BLaER1 (cell line): ENCODE results near the gene HRH4.

Experiments used
- H3K27ac ChIP-seq: shearing (Covaris generic); formaldehyde crosslinking; 2 replicates; pipeline ENCODE4 v1.8.1; 2022
- H3K27me3 ChIP-seq: shearing (Covaris generic); formaldehyde crosslinking; 2 replicates; pipeline ENCODE4 v1.8.1; 2022
- H3K36me3 ChIP-seq: shearing (Covaris generic); formaldehyde crosslinking; 2 replicates; pipeline ENCODE4 v1.8.1; 2022
- H3K4me1 ChIP-seq: shearing (Covaris generic); formaldehyde crosslinking; 2 replicates; pipeline ENCODE4 v1.8.1; 2022
- H3K4me2 ChIP-seq: shearing (Covaris generic); formaldehyde crosslinking; 2 replicates; pipeline ENCODE4 v1.8.1; 2022
- H3K4me3 ChIP-seq: shearing (Covaris generic); formaldehyde crosslinking; 2 replicates; pipeline ENCODE4 v1.8.1; 2022
- H3K9ac ChIP-seq: shearing (Covaris generic); formaldehyde crosslinking; 2 replicates; pipeline ENCODE4 v1.8.1; 2022
- H3K9me3 ChIP-seq: shearing (Covaris generic); formaldehyde crosslinking; 2 replicates; pipeline ENCODE4 v1.8.1; 2022
- H4K20me1 ChIP-seq: shearing (Covaris generic); formaldehyde crosslinking; 2 replicates; pipeline ENCODE4 v1.8.1; 2022
- Cebpa-rat ChIP-seq: shearing (Covaris generic); IDR thresholded peaks from 2 replicates; pipeline ENCODE4 v1.8.1; 2022

Gene HRH4

GRCh38 chr18:24500766-24501165, 40.3 kb downstream of the HRH4 start:
- Histone ChIP-seq H3K4me1 (no peaks in the 10 kb centered on the region), H3K27ac (no peak overlapping the region), H4K20me1 (no peaks in the 10 kb centered on the region), H3K4me3 (no peak overlapping the region), H3K27me3 (no peaks in the 10 kb centered on the region), H3K9me3 (no peaks in the 10 kb centered on the region), H3K4me2 (no peak overlapping the region), H3K9ac (no peak overlapping the region), H3K36me3 (no peaks in the 10 kb centered on the region)
- no peak for TF ChIP-seq Cebpa-rat

- no peaks in the 10 kb centered on the region for H3K36me3 ChIP-seq
- H3K9me3 ChIP-seq = no peaks in the 10 kb centered on the region
- no peak overlapping the region for H3K4me2 ChIP-seq
- no peak overlapping the region for H3K27ac ChIP-seq
- H3K27me3 ChIP-seq = no peaks in the 10 kb centered on the region
- no peaks in the 10 kb centered on the region for H3K4me1 ChIP-seq
- no peaks in the 10 kb centered on the region for H4K20me1 ChIP-seq
- no peak overlapping the region for H3K9ac ChIP-seq
- TF ChIP-seq Cebpa-rat = no peak
- H3K4me3 ChIP-seq = no peak overlapping the region
Observed at GRCh38 chr18:24502667-24503523, 42.5 kb downstream of the HRH4 start.

GRCh38 chr18:24504401-24504800, 44.0 kb downstream of the HRH4 start:
- Histone ChIP-seq H3K27ac (no peak overlapping the region), H3K4me1 (no peaks in the 10 kb centered on the region), H3K4me3 (no peak overlapping the region), H3K27me3 (no peaks in the 10 kb centered on the region), H3K9ac (no peak overlapping the region), H3K4me2 (no peak overlapping the region), H3K9me3 (no peaks in the 10 kb centered on the region), H3K36me3 (no peaks in the 10 kb centered on the region), H4K20me1 (no peaks in the 10 kb centered on the region)
- TF ChIP-seq Cebpa-rat = no peak

GRCh38 chr18:24506175-24506574, 45.7 kb downstream of the HRH4 start:
- Histone ChIP-seq H3K27ac (no peak overlapping the region), H3K9ac (no peak overlapping the region), H3K27me3 (no peaks in the 10 kb centered on the region), H3K4me2 (no peak overlapping the region), H3K36me3 (no peaks in the 10 kb centered on the region), H3K4me1 (no peaks in the 10 kb centered on the region), H3K4me3 (no peak overlapping the region), H3K9me3 (no peaks in the 10 kb centered on the region), H4K20me1 (no peaks in the 10 kb centered on the region)
- TF ChIP-seq Cebpa-rat = no peak

- Histone ChIP-seq H3K27ac (no peak overlapping the region), H3K9ac (no peak overlapping the region), H3K4me1 (no peaks in the 10 kb centered on the region), H3K27me3 (no peaks in the 10 kb centered on the region), H3K9me3 (no peaks in the 10 kb centered on the region), H4K20me1 (no peaks in the 10 kb centered on the region), H3K4me2 (no peak overlapping the region), H3K4me3 (no peak overlapping the region), H3K36me3 (no peaks in the 10 kb centered on the region)
- no peak for TF ChIP-seq Cebpa-rat
Observed at GRCh38 chr18:24509435-24509834, 49.0 kb downstream of the HRH4 start.

- Histone ChIP-seq H3K9me3 (no peaks in the 10 kb centered on the region), H3K4me3 (no peak overlapping the region), H4K20me1 (no peaks in the 10 kb centered on the region), H3K9ac (no peak overlapping the region), H3K36me3 (no peaks in the 10 kb centered on the region), H3K4me2 (no peak overlapping the region), H3K27ac (no peak overlapping the region), H3K4me1 (no peaks in the 10 kb centered on the region), H3K27me3 (no peaks in the 10 kb centered on the region)
- no peak for TF ChIP-seq Cebpa-rat
Observed at GRCh38 chr18:24514439-24514838, 54.0 kb downstream of the HRH4 start.

- Histone ChIP-seq H3K27me3 (no peaks in the 10 kb centered on the region), H3K9me3 (no peaks in the 10 kb centered on the region), H3K27ac (no peak overlapping the region), H3K36me3 (no peaks in the 10 kb centered on the region), H3K9ac (no peak overlapping the region), H3K4me2 (no peak overlapping the region), H3K4me1 (no peaks in the 10 kb centered on the region), H3K4me3 (no peak overlapping the region), H4K20me1 (no peaks in the 10 kb centered on the region)
- TF ChIP-seq Cebpa-rat = no peak
Observed at GRCh38 chr18:24515721-24516120, 55.3 kb downstream of the HRH4 start.

GRCh38 chr18:24516261-24516660, 55.8 kb downstream of the HRH4 start:
- H3K36me3 ChIP-seq = no peaks in the 10 kb centered on the region
- H3K27me3 ChIP-seq = no peaks in the 10 kb centered on the region
- no peak overlapping the region for H3K4me3 ChIP-seq
- no peaks in the 10 kb centered on the region for H4K20me1 ChIP-seq
- H3K9me3 ChIP-seq = no peaks in the 10 kb centered on the region
- no peak overlapping the region for H3K27ac ChIP-seq
- no peak overlapping the region for H3K4me2 ChIP-seq
- no peak for TF ChIP-seq Cebpa-rat
- H3K9ac ChIP-seq = no peak overlapping the region
- H3K4me1 ChIP-seq = no peaks in the 10 kb centered on the region

GRCh38 chr18:24517554-24517953, 57.1 kb downstream of the HRH4 start:
- Histone ChIP-seq H3K9me3 (no peaks in the 10 kb centered on the region), H3K27me3 (no peaks in the 10 kb centered on the region), H3K4me3 (no peak overlapping the region), H3K9ac (no peak overlapping the region), H3K36me3 (no peaks in the 10 kb centered on the region), H3K4me1 (no peaks in the 10 kb centered on the region), H4K20me1 (no peaks in the 10 kb centered on the region), H3K27ac (no peak overlapping the region), H3K4me2 (no peak overlapping the region)
- TF ChIP-seq Cebpa-rat = no peak

GRCh38 chr18:24518596-24518995, 58.2 kb downstream of the HRH4 start:
- H3K27ac ChIP-seq = no peak overlapping the region
- no peaks in the 10 kb centered on the region for H4K20me1 ChIP-seq
- no peaks in the 10 kb centered on the region for H3K27me3 ChIP-seq
- H3K9ac ChIP-seq = no peak overlapping the region
- no peak overlapping the region for H3K4me3 ChIP-seq
- no peaks in the 10 kb centered on the region for H3K9me3 ChIP-seq
- no peaks in the 10 kb centered on the region for H3K36me3 ChIP-seq
- TF ChIP-seq Cebpa-rat = no peak
- H3K4me1 ChIP-seq = no peaks in the 10 kb centered on the region
- H3K4me2 ChIP-seq = no peak overlapping the region
